ENCODE results near the gene KIF20B. TPM values are rescaled to one million over a fixed set of nuclear protein-coding genes. Genes with fewer than 3 reads are reported as not detected.

Gene KIF20B
- total RNA-seq, 1 donor, result 25.8 TPM

DNA sequence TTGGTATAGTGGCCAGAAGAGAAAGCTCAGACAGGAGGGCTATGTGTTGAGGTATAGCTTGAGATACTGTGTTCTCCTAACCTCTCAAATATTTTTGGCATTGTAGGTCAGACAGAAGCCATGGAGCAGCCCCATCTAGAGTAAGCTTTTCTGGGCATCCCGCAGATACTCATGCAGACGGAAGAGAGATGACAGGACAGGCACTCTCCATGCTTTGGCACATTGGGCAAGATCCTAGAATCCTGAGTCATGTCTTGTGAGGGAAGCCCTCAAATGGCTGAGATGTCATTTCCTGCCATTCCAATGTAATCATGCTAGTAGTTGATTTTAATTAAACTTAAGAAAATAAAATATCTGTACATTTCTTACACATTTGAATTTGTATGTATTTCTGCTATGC is 16.8 kb upstream of the KIF20B start:
- TF ChIP-seq, protein P1, sequence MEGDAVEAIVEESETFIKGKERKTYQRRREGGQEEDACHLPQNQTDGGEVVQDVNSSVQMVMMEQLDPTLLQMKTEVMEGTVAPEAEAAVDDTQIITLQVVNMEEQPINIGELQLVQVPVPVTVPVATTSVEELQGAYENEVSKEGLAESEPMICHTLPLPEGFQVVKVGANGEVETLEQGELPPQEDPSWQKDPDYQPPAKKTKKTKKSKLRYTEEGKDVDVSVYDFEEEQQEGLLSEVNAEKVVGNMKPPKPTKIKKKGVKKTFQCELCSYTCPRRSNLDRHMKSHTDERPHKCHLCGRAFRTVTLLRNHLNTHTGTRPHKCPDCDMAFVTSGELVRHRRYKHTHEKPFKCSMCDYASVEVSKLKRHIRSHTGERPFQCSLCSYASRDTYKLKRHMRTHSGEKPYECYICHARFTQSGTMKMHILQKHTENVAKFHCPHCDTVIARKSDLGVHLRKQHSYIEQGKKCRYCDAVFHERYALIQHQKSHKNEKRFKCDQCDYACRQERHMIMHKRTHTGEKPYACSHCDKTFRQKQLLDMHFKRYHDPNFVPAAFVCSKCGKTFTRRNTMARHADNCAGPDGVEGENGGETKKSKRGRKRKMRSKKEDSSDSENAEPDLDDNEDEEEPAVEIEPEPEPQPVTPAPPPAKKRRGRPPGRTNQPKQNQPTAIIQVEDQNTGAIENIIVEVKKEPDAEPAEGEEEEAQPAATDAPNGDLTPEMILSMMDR (IDR thresholded peaks at IDR 0.05; ENCODE audit: insufficient read depth, low read length), result no peak
- no peak for DNase-seq (ENCODE audit: low read depth)
- H3K4me3 ChIP-seq (ENCODE audit: low read depth, low read length), result no peak overlapping the region

DNA sequence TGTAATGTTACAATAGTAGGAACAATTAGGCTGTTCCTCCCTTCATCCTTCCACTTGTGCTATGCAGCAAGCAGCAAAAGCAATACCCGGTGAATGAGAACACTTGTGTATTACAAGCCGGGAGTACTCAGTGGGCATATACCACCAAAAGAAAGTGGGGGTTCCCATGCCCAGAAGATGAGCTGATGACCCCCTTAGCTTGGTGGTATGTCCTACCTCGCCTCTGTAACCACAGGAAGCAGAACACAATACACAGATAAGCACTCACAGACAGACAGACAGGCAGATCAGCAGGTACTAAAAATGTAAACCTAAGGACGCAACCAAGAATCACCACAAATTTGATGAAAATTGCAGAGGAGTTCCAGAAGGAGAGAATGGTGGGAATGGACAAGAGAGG is 15.5 kb upstream of the KIF20B start:
- TF ChIP-seq, protein P1 (IDR thresholded peaks at IDR 0.05; ENCODE audit: insufficient read depth, low read length), result no peak
- DNase-seq (ENCODE audit: low read depth), result no peak
- no peak overlapping the region for H3K4me3 ChIP-seq (ENCODE audit: low read depth, low read length)

DNA sequence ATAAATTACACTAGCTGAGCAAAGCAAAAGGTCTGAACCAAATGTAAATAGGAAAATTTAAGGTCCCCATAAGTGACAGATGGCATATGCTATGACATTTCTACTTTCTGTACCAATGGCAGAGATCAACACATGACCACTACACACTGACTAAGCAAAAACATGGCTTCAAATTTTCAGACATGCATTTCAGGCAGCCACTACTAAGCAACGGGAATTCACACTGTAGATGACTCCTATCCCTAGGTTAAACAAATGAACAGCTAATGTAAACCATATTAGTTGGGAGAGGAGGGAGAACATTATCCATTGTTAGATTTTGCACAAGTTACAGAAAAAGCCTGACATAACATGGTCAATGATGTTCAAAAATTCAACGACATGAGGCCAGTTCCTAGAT is 11.4 kb upstream of the KIF20B start:
- DNase-seq (ENCODE audit: low read depth), result no peak

DNA sequence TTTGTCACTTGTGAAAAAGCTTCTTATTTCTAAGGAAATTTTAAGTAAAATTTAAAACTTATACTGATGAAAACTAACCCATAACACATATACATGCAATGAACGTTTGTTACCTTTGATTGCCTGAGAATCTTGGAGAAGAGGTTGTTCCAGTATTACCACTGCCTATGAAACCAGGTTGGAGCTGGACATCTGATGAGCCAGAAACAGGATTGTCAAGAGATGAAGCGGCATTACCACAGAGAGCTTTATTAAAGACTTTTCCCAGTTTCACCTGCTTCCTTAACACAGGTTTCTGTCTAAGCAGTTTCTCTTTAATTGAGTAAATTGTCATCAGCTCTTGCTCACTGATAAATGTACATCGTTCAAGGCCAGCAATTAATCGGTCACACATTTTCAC is 9.0 kb upstream of the KIF20B start:
- TF ChIP-seq, protein P1 (IDR thresholded peaks at IDR 0.05; ENCODE audit: insufficient read depth, low read length), result no peak
- DNase-seq (ENCODE audit: low read depth), result no peak
- H3K4me3 ChIP-seq (ENCODE audit: low read depth, low read length), result no peak overlapping the region

More for the DNA sequence above, 11.4 kb upstream of the KIF20B start:
- TF ChIP-seq, protein P1 (IDR thresholded peaks at IDR 0.05; ENCODE audit: insufficient read depth, low read length), result no peak
- H3K4me3 ChIP-seq (ENCODE audit: low read depth, low read length), result no peak overlapping the region

DNA sequence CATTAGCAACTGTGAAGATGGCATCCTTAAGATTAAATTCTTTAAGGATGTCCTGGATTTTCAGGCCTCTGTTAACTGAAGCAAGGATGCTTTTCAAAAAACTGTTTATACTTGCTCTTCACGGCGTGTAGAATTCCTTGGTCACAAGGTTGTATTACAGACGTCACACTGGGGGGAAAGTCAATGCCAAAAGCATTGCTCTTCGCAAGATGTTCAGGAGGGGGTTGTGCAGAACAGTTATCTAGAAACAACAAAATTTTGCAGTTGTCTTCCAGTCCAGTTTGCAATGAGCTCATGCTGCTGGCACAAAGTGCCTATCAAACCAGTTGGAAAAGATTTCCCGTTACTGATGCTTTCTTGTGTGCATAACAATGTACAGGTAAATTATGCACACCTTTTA is 8.2 kb upstream of the KIF20B start:
- TF ChIP-seq, protein P1 (IDR thresholded peaks at IDR 0.05; ENCODE audit: insufficient read depth, low read length), result no peak
- H3K4me3 ChIP-seq (ENCODE audit: low read depth, low read length), result no peak overlapping the region
- no peak for DNase-seq (ENCODE audit: low read depth)

DNA sequence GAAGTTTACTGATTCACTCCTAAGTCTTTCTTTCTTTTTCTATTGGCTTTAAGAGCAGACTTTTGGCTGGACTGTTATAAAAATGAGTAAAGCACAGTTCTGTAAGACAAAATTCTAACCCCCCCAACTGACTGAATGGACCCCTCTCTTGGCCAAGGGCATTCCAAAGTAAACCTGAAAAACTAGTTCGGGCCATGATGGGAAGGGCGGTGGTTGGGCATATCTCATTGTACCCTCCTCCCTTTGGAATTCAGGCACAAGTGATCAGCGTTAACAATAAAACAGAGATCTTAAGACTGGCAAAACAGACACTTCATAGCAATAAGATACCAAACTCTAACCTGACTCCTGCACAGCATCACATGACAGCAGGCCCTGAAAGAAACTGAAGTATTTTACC is 6.1 kb upstream of the KIF20B start:
- DNase-seq (ENCODE audit: low read depth), result no peak
- H3K4me3 ChIP-seq (ENCODE audit: low read depth, low read length), result no peak overlapping the region
- TF ChIP-seq, protein P1 (IDR thresholded peaks at IDR 0.05; ENCODE audit: insufficient read depth, low read length), result no peak

DNA sequence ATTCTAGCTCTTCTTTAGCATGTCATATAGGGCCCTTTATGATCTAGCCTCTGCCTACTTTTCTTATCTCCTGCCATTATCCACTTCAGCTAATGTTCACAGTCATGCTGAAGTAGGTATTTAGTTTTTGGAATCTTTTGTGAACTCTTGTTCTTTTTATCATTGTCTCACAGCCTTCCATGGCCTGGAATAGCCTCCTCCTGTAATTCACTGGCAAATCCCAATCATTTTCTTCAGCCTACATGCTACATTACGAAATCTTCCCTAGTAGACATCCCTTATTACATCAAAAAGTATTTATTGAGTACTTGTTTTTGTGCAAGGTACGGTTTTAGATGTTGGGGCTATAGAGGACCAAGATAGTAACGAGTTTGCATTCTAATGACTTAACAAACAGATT is 3.4 kb upstream of the KIF20B start:
- no peak for DNase-seq (ENCODE audit: low read depth)
- TF ChIP-seq, protein P1 (IDR thresholded peaks at IDR 0.05; ENCODE audit: insufficient read depth, low read length), result no peak
- H3K4me3 ChIP-seq (ENCODE audit: low read depth, low read length), result no peak overlapping the region
